HFF-Myc (cell line): ENCODE data around the gene ACOT7.

Experiments used
- DNase-seq: peaks from one replicate; pipeline ENCODE4 v3.0.0-alpha.2; 2011; ENCODE audit warnings: low read depth; ENCODE audit errors: extremely low read depth
- H3K4me3 ChIP-seq: replicated peaks from 2 replicates; pipeline ENCODE4 v1.5.1; 2011; ENCODE audit warnings: low read depth, mild to moderate bottlenecking, control low read depth, low read length
- CTCF ChIP-seq: IDR thresholded peaks from 2 replicates; pipeline ENCODE4 v1.5.1; 2012; ENCODE audit warnings: mild to moderate bottlenecking, low read depth, low read length, control low read depth; ENCODE audit errors: missing control alignments

Gene ACOT7

GRCh38 chr1:6392809-6393399, 663 bp downstream of the ACOT7 start:
- TF ChIP-seq CTCF: no peak
- no peak for DNase-seq
- H3K4me3 ChIP-seq: peak overlapping the region; percentile 60

- no peak for DNase-seq
- TF ChIP-seq CTCF: no peak
- H3K4me3 ChIP-seq: peak overlapping the region; percentile 60
Measured at GRCh38 chr1:6391951-6392808, 1.4 kb downstream of the ACOT7 start.

- no peak for DNase-seq
- H3K4me3 ChIP-seq: no peak overlapping the region
- TF ChIP-seq CTCF: no peak
Measured at GRCh38 chr1:6389971-6390370, 3.6 kb downstream of the ACOT7 start.

GRCh38 chr1:6386371-6386949, 7.1 kb downstream of the ACOT7 start:
- TF ChIP-seq CTCF: no peak
- H3K4me3 ChIP-seq: no peak overlapping the region
- DNase-seq: no peak

- DNase-seq: peak; percentile 41
Measured at GRCh38 chr1:6385488-6386191, 7.9 kb downstream of the ACOT7 start.

GRCh38 chr1:6384962-6385361, 8.6 kb downstream of the ACOT7 start:
- no peak for TF ChIP-seq CTCF
- DNase-seq: no peak

More at GRCh38 chr1:6385488-6386191, 7.9 kb downstream of the ACOT7 start:
- TF ChIP-seq CTCF: no peak
- H3K4me3 ChIP-seq: no peak overlapping the region

More at GRCh38 chr1:6384962-6385361, 8.6 kb downstream of the ACOT7 start:
- no peak overlapping the region for H3K4me3 ChIP-seq
